Prostate gland (tissue), 2 donors: Measurements from ENCODE around the gene SLC35B4. TPM values are rescaled to one million over a fixed set of nuclear protein-coding genes. Genes with fewer than 3 reads are reported as not detected.

Experiments
- DNase-seq: peaks from one replicate; pipeline ENCODE4 v3.0.0-alpha.2; 2019; ENCODE audit warnings: low spot score
- H3K27ac ChIP-seq, 2 donors: fragments of 200-600 bp; sonication (generic); 2 replicates each; pipeline ENCODE4 v1.5.1; 2017 to 2019
- H3K27me3 ChIP-seq: fragments of 200-600 bp; sonication (generic); replicated peaks from 2 replicates; pipeline ENCODE4 v1.5.1; 2019; ENCODE audit not compliant: insufficient read depth
- H3K36me3 ChIP-seq, 2 donors: fragments of 200-600 bp; sonication (generic); 1 replicate in 1 of 2; 2 replicates in 1 of 2; pipeline versions ENCODE4 v1.5.1 to v1.8.1; 2017 to 2019
- H3K4me1 ChIP-seq: fragments of 200-600 bp; sonication (generic); replicated peaks from 2 replicates; pipeline ENCODE4 v1.5.1; 2019
- H3K4me3 ChIP-seq, 2 donors: fragments of 200-600 bp; sonication (generic); 2 replicates each; pipeline ENCODE4 v1.5.1; 2017 to 2019
- H3K9me3 ChIP-seq: fragments of 200-600 bp; sonication (generic); 2 replicates; pipeline ENCODE4 v1.5.1; 2017
- CTCF ChIP-seq, 4 experiments: fragments of 200-600 bp in 2 of 4; fragments of 450-650 bp in 2 of 4; sonication (generic) in 2 of 4; IDR thresholded peaks; 1 replicate in 3 of 4; 2 replicates in 1 of 4; pipeline ENCODE4 v1.5.1; 2016 to 2019; ENCODE audit warnings: antibody characterized with exemption in 4 of 4, mild to moderate bottlenecking in 2 of 4, moderate library complexity in 2 of 4
- POLR2A ChIP-seq: fragments of 450-650 bp; IDR thresholded peaks from one replicate; pipeline ENCODE4 v1.6.1; 2016; ENCODE audit warnings: antibody characterized with exemption, mild to moderate bottlenecking
- POLR2AphosphoS5 ChIP-seq: sonication (generic); formaldehyde crosslinking; IDR thresholded peaks from one replicate; pipeline ENCODE4 v1.6.1; 2017; ENCODE audit warnings: antibody characterized with exemption
- WGBS: methylation state at CpG from one replicate; pipeline ENCODE4 v1.1.5; 2018; 5-methylcytosine and 5-hydroxymethylcytosine counted together
- intact Hi-C: fragments of 100-400 bp; cut with DNase I; formaldehyde crosslinking; loops from one replicate; pipeline ENCODE4 v1.14.2; 2022
- total RNA-seq, 2 donors: library from RNA; depleted of rRNA; stranded (reverse); fragments of >200 nt; gene quantifications; one replicate each; pipeline ENCODE4 v1.1.0, GENCODE V29; 2016

Gene SLC35B4
- total RNA-seq, 2 donors from 2014 or later: 6.4 to 20.6 TPM

GRCh38 chr7:134279898-134280297 is 36.8 kb downstream of the SLC35B4 start:
- Histone ChIP-seq H3K27ac (no peak overlapping the region), H3K4me1 (no peaks in the 10 kb centered on the region), H3K4me3 (no peak overlapping the region), H3K36me3 (no peaks in the 10 kb centered on the region), H3K9me3 (no peaks in the 10 kb centered on the region), H3K27me3 (no peaks in the 10 kb centered on the region)
- intact Hi-C loops: no loop called here
- DNase-seq: no peak
- TF ChIP-seq CTCF (IDR thresholded peaks at IDR 0.05) (no peak), POLR2AphosphoS5 (no peak), POLR2A (no peak)

- TF ChIP-seq POLR2AphosphoS5 (no peak), POLR2A (no peak), CTCF (IDR thresholded peaks at IDR 0.05) (no peak)
- H3K27ac ChIP-seq: no peak overlapping the region
- WGBS: 93% methylated on average over 3 of the region's 3 CpGs
- no peak for DNase-seq
- intact Hi-C loops: no loop called here
- no peaks in the 10 kb centered on the region for H3K27me3 ChIP-seq
- H3K36me3 ChIP-seq: no peaks in the 10 kb centered on the region
- no peaks in the 10 kb centered on the region for H3K4me1 ChIP-seq
- H3K9me3 ChIP-seq: no peaks in the 10 kb centered on the region
- no peak overlapping the region for H3K4me3 ChIP-seq
These were observed 37.4 kb downstream of the SLC35B4 start for GRCh38 chr7:134279336-134279735.

- Histone ChIP-seq H3K27me3 (no peaks in the 10 kb centered on the region), H3K36me3 (no peaks in the 10 kb centered on the region), H3K4me3 (no peak overlapping the region), H3K27ac (no peak overlapping the region), H3K4me1 (no peaks in the 10 kb centered on the region), H3K9me3 (no peaks in the 10 kb centered on the region)
- intact Hi-C loops: no loop called here
- no peak for DNase-seq
- TF ChIP-seq POLR2A (no peak), POLR2AphosphoS5 (no peak), CTCF (IDR thresholded peaks at IDR 0.05) (no peak)
- 68% methylated on average over 7 of the region's 7 CpGs for whole genome bisulfite sequencing
These were observed 38.1 kb downstream of the SLC35B4 start for GRCh38 chr7:134278502-134279153.

GRCh38 chr7:134276951-134277350 is 39.8 kb downstream of the SLC35B4 start:
- Histone ChIP-seq H3K4me3 (no peak overlapping the region), H3K4me1 (no peaks in the 10 kb centered on the region), H3K27me3 (no peaks in the 10 kb centered on the region), H3K27ac (no peak overlapping the region), H3K9me3 (no peaks in the 10 kb centered on the region), H3K36me3 (no peaks in the 10 kb centered on the region)
- WGBS: 73% methylated on average over 5 of the region's 5 CpGs
- DNase-seq: no peak
- intact Hi-C loops: no loop called here
- TF ChIP-seq POLR2A (no peak), POLR2AphosphoS5 (no peak), CTCF (IDR thresholded peaks at IDR 0.05) (no peak)

- Histone ChIP-seq H3K9me3 (no peaks in the 10 kb centered on the region), H3K4me3 (no peak overlapping the region), H3K27me3 (no peaks in the 10 kb centered on the region), H3K4me1 (no peaks in the 10 kb centered on the region), H3K36me3 (no peaks in the 10 kb centered on the region), H3K27ac (no peak overlapping the region)
- WGBS: 96% methylated on average over 4 of the region's 4 CpGs
- DNase-seq: no peak
- TF ChIP-seq CTCF (IDR thresholded peaks at IDR 0.05) (no peak), POLR2AphosphoS5 (no peak), POLR2A (no peak)
- intact Hi-C loops: no loop called here
These were observed 54.4 kb downstream of the SLC35B4 start for GRCh38 chr7:134262322-134262721.
